ENCODE data around the gene PLEKHM3.

GRCh38 chr2:207911856-207912255 is 113.5 kb downstream of the PLEKHM3 start:
- no peak for TF ChIP-seq POLR2AphosphoS5 (IDR thresholded peaks at IDR 0.05; ENCODE audit: insufficient read depth, low read depth, low read length)
- TF ChIP-seq POLR2A (IDR thresholded peaks at IDR 0.05; ENCODE audit: low read depth, low read length), result no peak
- TF ChIP-seq CTCF (IDR thresholded peaks at IDR 0.05; ENCODE audit: extremely low read depth in 1 of 2, insufficient read depth in 1 of 2, low read depth in 1 of 2, low read length in 2 of 2), result no peak
- TF ChIP-seq EZH2 (IDR thresholded peaks at IDR 0.05; ENCODE audit: borderline replicate concordance, low read depth, low read length, severe bottlenecking), result no peak
